ENCODE results near the gene DYNLRB2. TPM values are rescaled to one million over a fixed set of nuclear protein-coding genes. Genes with fewer than 3 reads are reported as not detected.

The DYNLRB2 gene
- total and polyA plus RNA-seq, 10 of the 15 experiments (the other 5 are each of a cell fraction or from before 2014, with no cell fraction given), result 0.21 to 1.2 (median 0.40) TPM; not detected in 5

- TF ChIP-seq GABPA (IDR thresholded peaks at IDR 0.05; ENCODE audit: low read depth), result no peak
These were observed 21.6 kb upstream of the DYNLRB2 start (continued) for GRCh38 chr16:80519189-80519588.

- ChIA-PET CTCF (interaction anchor here (0.7 to 3.5 kb wide), 19 partner anchors 8 to 924 kb away, joined by 3 to 65 read pairs (median 8); no protein-coding TSS in a partner anchor), SMC1A (ENCODE audit: uncharacterized antibody, unreplicated experiment) (interaction anchor here (0.8 to 4.0 kb wide), 10 partner anchors 11 to 528 kb away, joined by 3 to 10 read pairs (median 4); no protein-coding TSS in a partner anchor), POLR2A (no interaction called here), RAD21 (ENCODE audit: unreplicated experiment) (interaction anchor here (0.9 to 3.6 kb wide), 5 partner anchors 9 to 300 kb away, joined by 3 to 39 read pairs (median 4); no protein-coding TSS in a partner anchor)
- intact Hi-C loops (cut with micrococcal nuclease; ENCODE audit: unreplicated experiment) (no loop called here), in situ Hi-C loops (cut with MboI) (loop anchor here (25.0 kb wide), 1 partner anchor 312 kb away; no protein-coding TSS in a partner anchor)
- Histone ChIP-seq H2AFZ (ENCODE audit: control insufficient read depth, low read depth, low read length) (no peak overlapping the region), H3K4me1 (ENCODE audit: control insufficient read depth, insufficient read depth, low read length) (no peaks in the 10 kb centered on the region), H3K4me2 (ENCODE audit: control insufficient read depth, insufficient read depth) (no peak overlapping the region), H3K9me3 (replicated peaks; ENCODE audit: control insufficient read depth, insufficient read depth, low read length) (no peaks in the 10 kb centered on the region), H3K27ac (ENCODE audit: control insufficient read depth, insufficient read depth) (no peak overlapping the region), H3K9ac (ENCODE audit: control insufficient read depth, insufficient read depth, low read length) (no peak overlapping the region), H3K4me3 (no peak overlapping the region), H4K20me1 (ENCODE audit: control insufficient read depth, insufficient read depth) (no peaks in the 10 kb centered on the region), H3K36me3 (ENCODE audit: control insufficient read depth in 2 of 2, insufficient read depth in 2 of 2, low read length in 1 of 2) (no peaks in the 10 kb centered on the region), H3K79me2 (ENCODE audit: control insufficient read depth, insufficient read depth, low read length) (no peaks in the 10 kb centered on the region), H3K27me3 (replicated peaks in 1 of 2; ENCODE audit: control insufficient read depth in 2 of 2, insufficient read depth in 2 of 2, low read length in 1 of 2) (no peaks in the 10 kb centered on the region)
- TF ChIP-seq ZNF384 (IDR thresholded peaks at IDR 0.05; ENCODE audit: borderline replicate concordance, low read depth, low read length), result no peak
- TF ChIP-seq BMI1 (IDR thresholded peaks at IDR 0.05; ENCODE audit: borderline replicate concordance), result no peak
- no peak for TF ChIP-seq CREM (IDR thresholded peaks at IDR 0.05; ENCODE audit: low read depth)
- TF ChIP-seq WRNIP1 (IDR thresholded peaks at IDR 0.05; ENCODE audit: borderline replicate concordance, low read depth, low read length), result no peak
- no peak for DNase-seq (ENCODE audit: low read depth, low spot score)
- no TSS peak for BruUV-seq (replicated peaks)
- no peak for FAIRE-seq
- no peak for ATAC-seq
- WGBS (ENCODE audit: insufficient coverage, insufficient replicate concordance, low lambda C conversion rate, missing lambda C conversion rate), result 31% methylated on average over 4 of the region's 4 CpGs
These were observed 15.4 kb upstream of the DYNLRB2 start for GRCh38 chr16:80525420-80525819.
